ENCODE measurements around the gene BCAP31. TPM values are rescaled to one million over a fixed set of nuclear protein-coding genes. Genes with fewer than 3 reads are reported as not detected.
A peak's percentile ranks its signal among the peaks of the same experiment; 100 is the strongest.

BCAP31 gene
- total RNA-seq, 2 donors from 2014 or later = 192 to 206 TPM

- H3K9ac ChIP-seq (ENCODE audit: extremely low read depth, low read length, poor library complexity, severe bottlenecking) = no peak overlapping the region
- Mint-ChIP-seq H3K36me3 (ENCODE audit: low read depth) (peaks cover 3% of the 10 kb centered on the region), H3K27me3 (ENCODE audit: insufficient read depth) (no peaks in the 10 kb centered on the region), H3K27ac (no peak overlapping the region), H3K4me1 (peaks cover 9% of the 10 kb centered on the region), H3K9me3 (peaks cover 44% of the 10 kb centered on the region), H3K4me3 (no peak overlapping the region)
- H3K27me3 ChIP-seq (ENCODE audit: control insufficient read depth, insufficient read depth, low read length, poor library complexity, severe bottlenecking) = no peaks in the 10 kb centered on the region
- no peaks in the 10 kb centered on the region for H3K36me3 ChIP-seq (ENCODE audit: control insufficient read depth, insufficient read depth, low read length)
- 96 to 100% methylated on average over 1 to 10 of the region's 14 CpGs for WGBS, 2 experiments (ENCODE audit: insufficient coverage in 1 of 2, insufficient read length in 1 of 2)
- H3K4me3 ChIP-seq (ENCODE audit: low read length) = no peak overlapping the region
- H3K27ac ChIP-seq (ENCODE audit: low read depth, low read length) = no peak overlapping the region
- no peak for TF ChIP-seq CTCF (conservative IDR thresholded peaks at IDR 0.05)
- no peaks in the 10 kb centered on the region for H3K9me3 ChIP-seq (ENCODE audit: control insufficient read depth, low read length)
- H3K4me1 ChIP-seq (ENCODE audit: control insufficient read depth, insufficient read depth, low read length) = no peaks in the 10 kb centered on the region
- DNase-seq = no peak
These were observed 33.7 kb downstream of the BCAP31 start for GRCh38 chrX:153690466-153690865.

- Histone ChIP-seq H3K4me3 (ENCODE audit: low read length) (peak overlapping the region; percentile 49), H3K27me3 (ENCODE audit: control insufficient read depth, insufficient read depth, low read length, poor library complexity, severe bottlenecking) (no peaks in the 10 kb centered on the region), H3K9ac (ENCODE audit: extremely low read depth, low read length, poor library complexity, severe bottlenecking) (no peak overlapping the region), H3K27ac (ENCODE audit: low read depth, low read length) (no peak overlapping the region), H3K36me3 (ENCODE audit: control insufficient read depth, insufficient read depth, low read length) (no peaks in the 10 kb centered on the region), H3K9me3 (ENCODE audit: control insufficient read depth, low read length) (no peaks in the 10 kb centered on the region), H3K4me1 (ENCODE audit: control insufficient read depth, insufficient read depth, low read length) (no peaks in the 10 kb centered on the region)
- TF ChIP-seq CTCF (conservative IDR thresholded peaks at IDR 0.05) = peak; percentile 48
- Mint-ChIP-seq H3K27me3 (ENCODE audit: insufficient read depth) (no peaks in the 10 kb centered on the region), H3K9me3 (peaks cover 45% of the 10 kb centered on the region), H3K4me1 (peaks cover 9% of the 10 kb centered on the region), H3K36me3 (ENCODE audit: low read depth) (peaks cover 3% of the 10 kb centered on the region), H3K4me3 (peak overlapping the region; percentile 40), H3K27ac (no peak overlapping the region)
- 83 to 91% methylated on average over 4 to 19 of the region's 19 CpGs for WGBS, 2 experiments (ENCODE audit: insufficient coverage in 1 of 2, insufficient read length in 1 of 2)
- peak; percentile 79 for DNase-seq
These were observed 34.3 kb downstream of the BCAP31 start for GRCh38 chrX:153689654-153690465.

GRCh38 chrX:153688911-153689590 lies 35.1 kb downstream of the BCAP31 start:
- Mint-ChIP-seq H3K27ac (no peak overlapping the region), H3K4me3 (peak overlapping the region; percentile 40), H3K36me3 (ENCODE audit: low read depth) (peaks cover 3% of the 10 kb centered on the region), H3K4me1 (peaks cover 9% of the 10 kb centered on the region), H3K9me3 (peaks cover 45% of the 10 kb centered on the region), H3K27me3 (ENCODE audit: insufficient read depth) (no peaks in the 10 kb centered on the region)
- Histone ChIP-seq H3K27ac (ENCODE audit: low read depth, low read length) (no peak overlapping the region), H3K27me3 (ENCODE audit: control insufficient read depth, insufficient read depth, low read length, poor library complexity, severe bottlenecking) (no peaks in the 10 kb centered on the region), H3K9ac (ENCODE audit: extremely low read depth, low read length, poor library complexity, severe bottlenecking) (no peak overlapping the region), H3K4me1 (ENCODE audit: control insufficient read depth, insufficient read depth, low read length) (no peaks in the 10 kb centered on the region), H3K9me3 (ENCODE audit: control insufficient read depth, low read length) (no peaks in the 10 kb centered on the region), H3K36me3 (ENCODE audit: control insufficient read depth, insufficient read depth, low read length) (no peaks in the 10 kb centered on the region), H3K4me3 (ENCODE audit: low read length) (peak overlapping the region; percentile 49)
- 7 to 30% methylated on average over 2 to 39 of the region's 53 CpGs for WGBS, 2 experiments (ENCODE audit: insufficient coverage in 1 of 2, insufficient read length in 1 of 2)
- no peak for TF ChIP-seq CTCF (conservative IDR thresholded peaks at IDR 0.05)
- DNase-seq = no peak
